ENCODE measurements around the gene TENM3.

Gene TENM3

GRCh38 chr4:182411391-182411790, 168.2 kb downstream of the TENM3 start:
- no peak for DNase-seq

GRCh38 chr4:182413550-182413949, 170.3 kb downstream of the TENM3 start:
- no peak for DNase-seq

GRCh38 chr4:182415116-182415515, 171.9 kb downstream of the TENM3 start:
- DNase-seq: no peak

- DNase-seq: no peak
Observed at GRCh38 chr4:182416067-182416466, 172.9 kb downstream of the TENM3 start.

- DNase-seq: no peak
Observed at GRCh38 chr4:182418054-182418734, 175.0 kb downstream of the TENM3 start.

- no peak for DNase-seq
Observed at GRCh38 chr4:182420189-182420588, 177.0 kb downstream of the TENM3 start.

- DNase-seq: no peak
Observed at GRCh38 chr4:182421753-182422152, 178.6 kb downstream of the TENM3 start.

- DNase-seq: no peak
Observed at GRCh38 chr4:182425302-182425701, 182.1 kb downstream of the TENM3 start.

- DNase-seq: no peak
Observed at GRCh38 chr4:182426901-182427300, 183.7 kb downstream of the TENM3 start.

- DNase-seq: no peak
Observed at GRCh38 chr4:182427554-182427953, 184.4 kb downstream of the TENM3 start.

- DNase-seq: no peak
Observed at GRCh38 chr4:182429896-182430295, 186.7 kb downstream of the TENM3 start.

GRCh38 chr4:182432819-182433218, 189.6 kb downstream of the TENM3 start:
- no peak for DNase-seq

- no peak for DNase-seq
Observed at GRCh38 chr4:182434720-182435119, 191.5 kb downstream of the TENM3 start.

- no peak for DNase-seq
Observed at GRCh38 chr4:182435401-182435800, 192.2 kb downstream of the TENM3 start.

GRCh38 chr4:182443070-182443469, 199.9 kb downstream of the TENM3 start:
- no peak for DNase-seq

- no peak for DNase-seq
Observed at GRCh38 chr4:182447767-182448280, 204.6 kb downstream of the TENM3 start.

- DNase-seq: peak; percentile 52
Observed at GRCh38 chr4:182448281-182449151, 205.3 kb downstream of the TENM3 start.

GRCh38 chr4:182449186-182449929, 206.2 kb downstream of the TENM3 start:
- DNase-seq: no peak

GRCh38 chr4:182449930-182450439, 206.8 kb downstream of the TENM3 start:
- DNase-seq: no peak

- DNase-seq: no peak
Observed at GRCh38 chr4:182451441-182451840, 208.2 kb downstream of the TENM3 start.

GRCh38 chr4:182453830-182454229, 210.6 kb downstream of the TENM3 start:
- DNase-seq: no peak

- no peak for DNase-seq
Observed at GRCh38 chr4:182454440-182455013, 211.3 kb downstream of the TENM3 start.

GRCh38 chr4:182465114-182465513, 221.9 kb downstream of the TENM3 start:
- DNase-seq: no peak

Measured in NCI-H1436 treated with DMSO at 0.1 percent for 48 hours (cell line).